DLD1 (cell line): ENCODE measurements around the gene ZNF718.
"Not testable (repeated sequence)": the region's sequence is repeated elsewhere in the genome, so short reads cannot be mapped to it uniquely, and the experiment has no call there.

ENCODE experiments used
- in situ Hi-C: cut with HindIII; loops from 2 replicates; pipeline ENCODE4 v1.10.0; 2017; ENCODE audit warnings: low sequenced_read_pairs

The ZNF718 gene

DNA sequence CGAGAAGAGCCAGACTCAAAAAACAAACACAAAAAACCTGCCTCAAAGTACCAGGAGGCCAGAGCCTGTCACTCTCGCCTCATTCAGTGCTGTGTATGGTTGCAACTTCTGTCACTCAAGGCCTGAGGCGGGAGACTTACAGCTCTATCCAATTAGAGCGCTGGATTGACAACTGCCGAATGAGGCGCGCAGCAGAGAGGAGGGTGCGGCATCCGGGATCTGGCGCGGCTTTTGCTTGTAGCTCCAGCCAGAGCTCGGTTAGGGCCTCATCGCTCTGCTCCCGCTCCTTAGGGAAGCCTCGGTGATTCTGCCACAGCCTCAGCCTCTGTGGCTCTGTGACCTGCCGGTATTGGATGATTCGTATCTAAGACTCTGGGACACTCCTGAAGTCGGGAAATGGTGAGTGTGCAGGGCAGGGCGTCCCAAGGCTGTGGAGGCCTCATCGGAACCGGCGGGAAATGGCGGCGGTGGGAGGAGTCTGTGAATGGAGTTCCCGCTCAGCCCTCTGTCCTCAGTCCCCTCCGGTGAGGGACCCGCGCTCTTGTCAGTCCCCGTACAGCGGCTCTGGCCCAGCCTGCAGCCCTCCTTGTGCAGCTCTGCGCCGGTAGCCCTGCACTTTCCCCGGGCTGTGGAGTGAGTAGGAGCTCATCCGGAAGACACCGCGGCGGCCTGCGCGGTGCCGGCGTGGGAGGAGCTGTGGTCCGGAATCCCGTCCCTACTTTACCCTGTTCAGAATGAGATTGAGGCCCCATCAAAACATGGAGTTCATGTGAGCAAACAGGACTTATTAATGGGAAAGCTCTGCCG is at the start of gene ZNF718:
Gene ZNF718, plus strand, starts transcription at position 227 of the 807 bp plus-strand sequence. Its CDS starts 170 bp downstream, at position 397.
- in situ Hi-C loops: no loop called here

DNA sequence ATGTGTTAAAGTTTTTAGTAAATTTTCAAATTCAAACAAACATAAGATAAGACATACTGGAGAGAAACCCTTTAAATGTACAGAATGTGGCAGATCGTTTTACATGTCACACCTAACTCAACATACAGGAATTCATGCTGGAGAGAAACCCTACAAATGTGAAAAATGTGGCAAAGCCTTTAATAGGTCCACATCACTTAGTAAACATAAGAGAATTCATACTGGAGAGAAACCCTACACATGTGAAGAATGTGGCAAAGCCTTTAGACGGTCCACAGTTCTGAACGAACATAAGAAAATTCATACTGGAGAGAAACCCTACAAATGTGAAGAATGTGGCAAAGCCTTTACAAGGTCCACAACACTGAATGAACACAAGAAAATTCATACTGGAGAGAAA is 38.4 kb upstream of the ZNF718 start:
- in situ Hi-C loops: no loop called here

GRCh38 chr4:86559-87324 is 37.6 kb upstream of the ZNF718 start:
- in situ Hi-C loops: not testable (repeated sequence)

DNA sequence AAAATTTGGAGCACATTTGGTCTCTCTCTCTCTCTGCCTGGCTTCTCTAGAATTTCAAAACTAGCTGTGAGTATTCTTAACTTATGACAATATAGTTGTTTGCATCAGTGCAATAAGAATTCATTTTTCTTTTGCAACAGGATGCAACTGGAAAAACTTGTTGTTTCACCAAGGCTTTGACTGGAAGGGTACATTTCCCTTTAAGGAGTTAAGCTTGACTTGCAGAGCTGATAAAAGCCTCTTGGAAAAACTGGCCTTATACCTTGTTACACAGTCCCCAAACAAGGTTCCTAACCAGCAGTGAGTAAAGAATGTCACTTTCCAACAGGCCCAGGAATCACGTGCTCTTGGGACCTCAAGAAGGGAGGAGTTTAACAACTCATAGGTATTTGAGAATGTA is 25.9 kb upstream of the ZNF718 start:
- in situ Hi-C loops: no loop called here

- in situ Hi-C loops: no loop called here
These were observed 24.4 kb upstream of the ZNF718 start for GRCh38 chr4:99863-100262.

- in situ Hi-C loops: no loop called here
These were observed 17.2 kb upstream of the ZNF718 start for GRCh38 chr4:107083-107443.

GRCh38 chr4:107444-108429 is 16.6 kb upstream of the ZNF718 start:
- in situ Hi-C loops: no loop called here

GRCh38 chr4:112771-113170 is 11.5 kb upstream of the ZNF718 start:
- in situ Hi-C loops: no loop called here

GRCh38 chr4:113732-114131 is 10.6 kb upstream of the ZNF718 start:
- in situ Hi-C loops: no loop called here

GRCh38 chr4:114149-114548 is 10.2 kb upstream of the ZNF718 start:
- in situ Hi-C loops: no loop called here

DNA sequence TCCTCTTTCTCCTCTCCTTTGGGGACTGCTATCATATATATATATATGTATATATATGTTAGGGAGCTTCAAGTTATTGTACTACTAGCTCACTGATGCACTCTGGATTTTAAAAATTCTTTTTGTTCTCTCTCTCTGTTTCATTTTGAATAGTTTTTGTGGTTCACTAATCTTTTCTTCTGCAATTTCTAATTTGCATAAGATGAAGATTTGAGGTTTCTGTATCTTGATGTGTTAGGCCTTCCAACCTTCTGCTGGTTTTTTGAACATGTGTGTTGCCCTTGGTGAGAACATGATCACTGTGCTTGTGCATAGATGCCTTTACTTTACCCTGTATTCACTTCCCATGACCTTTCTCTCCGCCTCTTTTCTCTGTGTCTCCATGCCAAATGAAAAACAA is 7.8 kb upstream of the ZNF718 start:
- in situ Hi-C loops: no loop called here

- in situ Hi-C loops: no loop called here
These were observed 3.7 kb upstream of the ZNF718 start for GRCh38 chr4:120616-121015.

DNA sequence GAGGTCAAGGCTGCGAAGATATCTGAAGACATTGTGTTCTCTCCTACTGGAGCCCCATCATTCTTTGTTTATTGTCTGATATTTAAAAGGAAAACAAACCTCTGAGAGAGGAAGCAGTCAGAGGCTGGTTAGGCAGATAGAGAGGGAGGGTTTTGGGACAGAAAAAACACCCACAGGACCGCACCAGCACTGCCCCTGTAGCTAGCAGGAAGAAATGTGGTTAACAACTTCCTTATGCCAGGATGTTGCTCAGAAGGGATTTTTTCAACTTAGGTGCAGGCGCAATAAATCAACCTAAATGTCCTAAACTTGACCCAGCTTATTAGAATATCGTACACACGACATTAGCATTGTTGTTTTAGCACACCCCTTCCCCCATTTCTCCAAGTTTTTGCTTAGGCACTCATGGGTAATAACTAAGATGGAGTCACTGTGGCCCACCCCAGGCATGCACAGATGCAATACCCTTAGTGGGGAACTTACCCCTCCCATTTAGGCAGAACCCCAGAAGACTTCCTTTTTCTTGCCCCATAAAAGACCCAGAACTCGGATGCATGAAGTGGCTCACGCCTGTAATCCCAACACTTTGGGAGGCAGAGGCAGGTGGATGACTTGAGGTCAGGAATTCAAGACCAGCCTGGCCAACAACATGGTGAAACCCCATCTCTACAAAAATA is 2.8 kb upstream of the ZNF718 start:
- in situ Hi-C loops: no loop called here

GRCh38 chr4:123922-124274 is 403 bp upstream of the ZNF718 start:
- in situ Hi-C loops: not testable (repeated sequence)

GRCh38 chr4:125091-125771 is 930 bp downstream of the ZNF718 start:
- in situ Hi-C loops: no loop called here

DNA sequence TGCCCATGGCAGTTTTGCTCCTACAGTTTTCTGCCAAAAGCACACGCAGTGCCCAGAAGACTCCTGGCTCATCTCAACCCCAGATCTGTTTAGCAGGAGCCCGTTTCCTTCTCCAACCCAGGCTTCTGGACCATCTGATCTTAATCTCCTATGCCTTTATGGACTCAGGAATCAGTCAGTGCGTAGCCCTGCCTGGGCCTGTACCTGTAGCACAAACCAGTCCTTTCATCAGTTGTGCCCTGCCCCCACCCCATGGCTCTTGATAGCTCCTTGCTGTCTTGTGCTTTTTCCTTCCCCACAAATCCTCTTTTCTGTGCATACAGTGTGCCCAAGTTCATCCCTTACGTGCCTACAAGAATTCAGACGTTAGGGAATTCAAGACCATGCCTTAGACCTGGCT is 1.5 kb downstream of the ZNF718 start:
- in situ Hi-C loops: no loop called here

- in situ Hi-C loops: no loop called here
These were observed 8.2 kb downstream of the ZNF718 start for GRCh38 chr4:132483-132882.

DNA sequence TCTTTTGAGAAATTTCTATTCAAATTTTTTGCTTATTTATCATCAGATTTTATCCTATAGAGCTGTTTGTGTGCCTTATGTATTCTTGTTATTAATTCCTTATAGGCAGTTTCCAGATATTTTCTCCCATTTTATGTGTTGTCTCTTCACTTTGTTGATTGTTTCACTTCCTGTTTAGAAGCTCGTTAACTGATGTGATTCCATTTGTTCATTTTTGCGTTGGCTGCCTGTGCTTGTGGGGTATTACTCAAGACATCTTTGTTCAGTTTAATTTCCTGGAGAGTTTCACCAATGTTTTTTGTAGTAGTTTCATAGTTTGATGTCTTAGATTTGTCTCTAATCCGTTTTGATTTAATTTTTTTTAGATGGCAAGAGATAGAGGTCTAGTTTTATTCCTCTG is 14.6 kb downstream of the ZNF718 start:
- in situ Hi-C loops: no loop called here

GRCh38 chr4:139691-140090 is 15.4 kb downstream of the ZNF718 start:
- in situ Hi-C loops: no loop called here

- in situ Hi-C loops: no loop called here
These were observed 22.3 kb downstream of the ZNF718 start for GRCh38 chr4:146621-147020.
